HG03432 (cell line): ENCODE measurements around the gene CSNK1E.
"Not testable (repeated sequence)": the region's sequence is repeated elsewhere in the genome, so short reads cannot be mapped to it uniquely, and the experiment has no call there.

Source experiments
- ATAC-seq: cut with Tn5 transposase; IDR thresholded peaks from one replicate; pipeline ENCODE4 v1.9.1; 2021; ENCODE audit warnings: mild to moderate bottlenecking, moderate library complexity; ENCODE audit not compliant: unreplicated experiment

The CSNK1E gene

GRCh38 chr22:38317122-38317994, at the start of gene CSNK1E:
Gene CSNK1E (minus strand): TSS chr22:38317433. CDS start chr22:38314157, 3,276 bp downstream.
- peak; percentile 51 for ATAC-seq

- ATAC-seq = not testable (repeated sequence)
These were observed 48.6 kb upstream of the CSNK1E start for GRCh38 chr22:38365829-38366228.

- not testable (repeated sequence) for ATAC-seq
These were observed 47.9 kb upstream of the CSNK1E start for GRCh38 chr22:38365174-38365573.

GRCh38 chr22:38360560-38360959, 43.3 kb upstream of the CSNK1E start:
- ATAC-seq = not testable (repeated sequence)

GRCh38 chr22:38359817-38360216, 42.6 kb upstream of the CSNK1E start:
- not testable (repeated sequence) for ATAC-seq

- not testable (repeated sequence) for ATAC-seq
These were observed 40.7 kb upstream of the CSNK1E start for GRCh38 chr22:38357971-38358370.

GRCh38 chr22:38355275-38355674, 38.0 kb upstream of the CSNK1E start:
- no peak for ATAC-seq

GRCh38 chr22:38353701-38354100, 36.5 kb upstream of the CSNK1E start:
- ATAC-seq = no peak

- ATAC-seq = no peak
These were observed 36.0 kb upstream of the CSNK1E start for GRCh38 chr22:38353142-38353629.

- no peak for ATAC-seq
These were observed 35.2 kb upstream of the CSNK1E start for GRCh38 chr22:38352436-38352835.

- ATAC-seq = no peak
These were observed 33.5 kb upstream of the CSNK1E start for GRCh38 chr22:38350444-38351359.

- no peak for ATAC-seq
These were observed 31.7 kb upstream of the CSNK1E start for GRCh38 chr22:38348751-38349496.

- no peak for ATAC-seq
These were observed 30.9 kb upstream of the CSNK1E start for GRCh38 chr22:38347944-38348750.

- no peak for ATAC-seq
These were observed 30.1 kb upstream of the CSNK1E start for GRCh38 chr22:38347181-38347943.

- no peak for ATAC-seq
These were observed 29.3 kb upstream of the CSNK1E start for GRCh38 chr22:38346506-38346905.

- ATAC-seq = no peak
These were observed 28.5 kb upstream of the CSNK1E start for GRCh38 chr22:38345782-38346181.

- not testable (repeated sequence) for ATAC-seq
These were observed 22.7 kb upstream of the CSNK1E start for GRCh38 chr22:38339893-38340292.

- ATAC-seq = no peak
These were observed 21.6 kb upstream of the CSNK1E start for GRCh38 chr22:38338772-38339379.

GRCh38 chr22:38336699-38337098, 19.5 kb upstream of the CSNK1E start:
- ATAC-seq = no peak
